ENCODE data around the gene MGA. TPM values are rescaled to one million over a fixed set of nuclear protein-coding genes. Genes with fewer than 3 reads are reported as not detected.
A peak's percentile ranks its signal among the peaks of the same experiment; 100 is the strongest.

Gene MGA
- total and polyA plus RNA-seq, 4 experiments from 2014 or later, result 6.6 to 74.9 (median 45.4) TPM

- H3K9me3 Mint-ChIP-seq, result peaks cover 0 to 2% (median 0%) of the 10 kb centered on the region in 8 donors
- intact Hi-C loops (cut with micrococcal nuclease), result no loop called here
- no peaks in the 10 kb centered on the region for H3K27me3 Mint-ChIP-seq
- peak overlapping the region in 3 of 7 donors; percentile 14 to 77 (median 53) for H3K27ac Mint-ChIP-seq
- Histone ChIP-seq H3K27ac (ENCODE audit: low read depth, low read length) (no peak overlapping the region), H3K9me3 (ENCODE audit: control insufficient read depth in 1 of 2, low read length in 2 of 2) (no peaks in the 10 kb centered on the region), H3K4me3 (ENCODE audit: low read length in 2 of 2) (no peak overlapping the region), H3K4me1 (ENCODE audit: insufficient read depth, low read length) (no peaks in the 10 kb centered on the region), H3K27me3 (ENCODE audit: insufficient read depth, low read length) (no peaks in the 10 kb centered on the region), H3K36me3 (ENCODE audit: insufficient read depth, low read length) (peaks cover 6% of the 10 kb centered on the region)
- no peak for DNase-seq
- ChIA-PET CTCF (ENCODE audit: partially characterized antibody) (interaction anchor here (1.5 kb wide), 1 partner anchor 25 kb away, joined by 6 read pairs; the partner anchor contains the start of gene MAPKBP1), POLR2A (ENCODE audit: partially characterized antibody) (no interaction called here)
- peaks cover 20 to 28% of the 10 kb centered on the region in 2 donors for H3K36me3 Mint-ChIP-seq
- H3K4me3 Mint-ChIP-seq, result no peak overlapping the region
- H3K4me1 Mint-ChIP-seq, result peaks cover 11 to 13% (median 12%) of the 10 kb centered on the region in 4 donors
These were observed 138.6 kb downstream of the MGA start for GRCh38 chr15:41798607-41799487.

GRCh38 chr15:41799488-41799805 is 139.2 kb downstream of the MGA start:
- no peaks in the 10 kb centered on the region for H3K4me1 ChIP-seq (ENCODE audit: insufficient read depth, low read length)
- Mint-ChIP-seq H3K4me3 (no peak overlapping the region), H3K4me1 (peaks cover 11 to 15% (median 12%) of the 10 kb centered on the region in 4 donors), H3K27me3 (no peaks in the 10 kb centered on the region), H3K27ac (no peak overlapping the region), H3K36me3 (peaks cover 20 to 31% of the 10 kb centered on the region in 2 donors), H3K9me3 (peaks cover 0 to 2% (median 0%) of the 10 kb centered on the region in 8 donors)
- DNase-seq, result no peak
- ChIA-PET CTCF (ENCODE audit: partially characterized antibody) (interaction anchor here (1.5 kb wide), 1 partner anchor 25 kb away, joined by 6 read pairs; the partner anchor contains the start of gene MAPKBP1), POLR2A (ENCODE audit: partially characterized antibody) (no interaction called here)
- intact Hi-C loops (cut with micrococcal nuclease), result no loop called here
- peaks cover 6% of the 10 kb centered on the region for H3K36me3 ChIP-seq (ENCODE audit: insufficient read depth, low read length)
- H3K27ac ChIP-seq (ENCODE audit: low read depth, low read length), result no peak overlapping the region
- H3K27me3 ChIP-seq (ENCODE audit: insufficient read depth, low read length), result no peaks in the 10 kb centered on the region
- no peaks in the 10 kb centered on the region for H3K9me3 ChIP-seq (ENCODE audit: control insufficient read depth in 1 of 2, low read length in 2 of 2)
- H3K4me3 ChIP-seq (ENCODE audit: low read length in 2 of 2), result no peak overlapping the region

- Histone ChIP-seq H3K36me3 (ENCODE audit: insufficient read depth, low read length) (peaks cover 6% of the 10 kb centered on the region), H3K4me1 (ENCODE audit: insufficient read depth, low read length) (no peaks in the 10 kb centered on the region), H3K9me3 (ENCODE audit: control insufficient read depth in 1 of 2, low read length in 2 of 2) (no peaks in the 10 kb centered on the region), H3K27ac (ENCODE audit: low read depth, low read length) (no peak overlapping the region), H3K4me3 (ENCODE audit: low read length in 2 of 2) (no peak overlapping the region), H3K27me3 (ENCODE audit: insufficient read depth, low read length) (no peaks in the 10 kb centered on the region)
- peaks cover 2 to 11% (median 6%) of the 10 kb centered on the region in 4 donors for H3K4me1 Mint-ChIP-seq
- no peak for DNase-seq
- H3K36me3 Mint-ChIP-seq, result peaks cover 20 to 36% of the 10 kb centered on the region in 2 donors
- intact Hi-C loops (cut with micrococcal nuclease), result no loop called here
- H3K4me3 Mint-ChIP-seq, result no peak overlapping the region
- H3K9me3 Mint-ChIP-seq, result peaks cover 0 to 4% (median 0%) of the 10 kb centered on the region in 8 donors
- H3K27ac Mint-ChIP-seq, result no peak overlapping the region
- no peaks in the 10 kb centered on the region for H3K27me3 Mint-ChIP-seq
- POLR2A ChIA-PET (ENCODE audit: partially characterized antibody), result no interaction called here
- CTCF ChIA-PET (ENCODE audit: partially characterized antibody), result interaction anchor here (2.9 kb wide), 1 partner anchor 28 kb away, joined by 13 read pairs; the partner anchor contains the start of gene MAPKBP1
These were observed 141.0 kb downstream of the MGA start for GRCh38 chr15:41801185-41801584.

- Mint-ChIP-seq H3K27ac (no peak overlapping the region), H3K36me3 (peaks cover 20 to 38% of the 10 kb centered on the region in 2 donors), H3K9me3 (peaks cover 0 to 4% (median 0%) of the 10 kb centered on the region in 8 donors), H3K27me3 (no peaks in the 10 kb centered on the region), H3K4me1 (peaks cover 0 to 8% (median 5%) of the 10 kb centered on the region in 4 donors), H3K4me3 (no peak overlapping the region)
- no peak overlapping the region for H3K4me3 ChIP-seq (ENCODE audit: low read length in 2 of 2)
- POLR2A ChIA-PET (ENCODE audit: partially characterized antibody), result no interaction called here
- no peak overlapping the region for H3K27ac ChIP-seq (ENCODE audit: low read depth, low read length)
- peaks cover 6% of the 10 kb centered on the region for H3K36me3 ChIP-seq (ENCODE audit: insufficient read depth, low read length)
- CTCF ChIA-PET (ENCODE audit: partially characterized antibody), result interaction anchor here (0.7 to 2.9 kb wide), 4 partner anchors 9 to 199 kb away, joined by 3 to 13 read pairs (median 5); partner anchors contain the start of gene MAPKBP1
- no peak for DNase-seq
- H3K27me3 ChIP-seq (ENCODE audit: insufficient read depth, low read length), result no peaks in the 10 kb centered on the region
- H3K4me1 ChIP-seq (ENCODE audit: insufficient read depth, low read length), result no peaks in the 10 kb centered on the region
- intact Hi-C loops (cut with micrococcal nuclease), result no loop called here
- H3K9me3 ChIP-seq (ENCODE audit: control insufficient read depth in 1 of 2, low read length in 2 of 2), result no peaks in the 10 kb centered on the region
These were observed 141.7 kb downstream of the MGA start for GRCh38 chr15:41801850-41802455.

- no peak overlapping the region for H3K4me3 Mint-ChIP-seq
- H3K4me1 Mint-ChIP-seq, result peaks cover 0 to 8% (median 2%) of the 10 kb centered on the region in 4 donors
- peaks cover 16 to 38% of the 10 kb centered on the region in 2 donors for H3K36me3 Mint-ChIP-seq
These were observed 144.2 kb downstream of the MGA start for GRCh38 chr15:41804361-41804760.

GRCh38 chr15:41804916-41805666 is 144.9 kb downstream of the MGA start:
- Histone ChIP-seq H3K36me3 (ENCODE audit: insufficient read depth, low read length) (peaks cover under 1% of the 10 kb centered on the region), H3K4me1 (ENCODE audit: insufficient read depth, low read length) (no peaks in the 10 kb centered on the region), H3K27me3 (ENCODE audit: insufficient read depth, low read length) (no peaks in the 10 kb centered on the region), H3K4me3 (ENCODE audit: low read length in 2 of 2) (no peak overlapping the region), H3K9me3 (ENCODE audit: control insufficient read depth in 1 of 2, low read length in 2 of 2) (no peaks in the 10 kb centered on the region), H3K27ac (ENCODE audit: low read depth, low read length) (no peak overlapping the region)
- H3K9me3 Mint-ChIP-seq, result peaks cover 0 to 2% (median 0%) of the 10 kb centered on the region in 8 donors
- no peak for DNase-seq
- POLR2A ChIA-PET (ENCODE audit: partially characterized antibody), result no interaction called here
- peaks cover 0 to 9% (median 2%) of the 10 kb centered on the region in 4 donors for H3K4me1 Mint-ChIP-seq
- intact Hi-C loops (cut with micrococcal nuclease), result no loop called here
- H3K36me3 Mint-ChIP-seq, result peaks cover 12 to 32% of the 10 kb centered on the region in 2 donors
- no peak overlapping the region for H3K4me3 Mint-ChIP-seq
- H3K27me3 Mint-ChIP-seq, result no peaks in the 10 kb centered on the region
- peak overlapping the region in 6 of 7 donors; percentile 2 to 87 (median 62) for H3K27ac Mint-ChIP-seq
- CTCF ChIA-PET (ENCODE audit: partially characterized antibody), result interaction anchor here (0.7 to 10.2 kb wide), 2 partner anchors 29 to 203 kb away, joined by 3 to 327 read pairs; partner anchors contain the start of gene MAPKBP1

More at GRCh38 chr15:41804361-41804760, 144.2 kb downstream of the MGA start:
- H3K27ac Mint-ChIP-seq, result peak overlapping the region in 2 of 7 donors; percentile 10 to 38
- no peak overlapping the region for H3K27ac ChIP-seq (ENCODE audit: low read depth, low read length)
- no peaks in the 10 kb centered on the region for H3K27me3 ChIP-seq (ENCODE audit: insufficient read depth, low read length)
- intact Hi-C loops (cut with micrococcal nuclease), result no loop called here
- peaks cover 6% of the 10 kb centered on the region for H3K36me3 ChIP-seq (ENCODE audit: insufficient read depth, low read length)
- ChIA-PET CTCF (ENCODE audit: partially characterized antibody) (interaction anchor here (0.7 to 10.2 kb wide), 2 partner anchors 29 to 202 kb away, joined by 3 to 327 read pairs; partner anchors contain the start of gene MAPKBP1), POLR2A (ENCODE audit: partially characterized antibody) (no interaction called here)
- H3K4me3 ChIP-seq (ENCODE audit: low read length in 2 of 2), result no peak overlapping the region
- H3K9me3 ChIP-seq (ENCODE audit: control insufficient read depth in 1 of 2, low read length in 2 of 2), result no peaks in the 10 kb centered on the region
- H3K4me1 ChIP-seq (ENCODE audit: insufficient read depth, low read length), result no peaks in the 10 kb centered on the region
- H3K9me3 Mint-ChIP-seq, result peaks cover 0 to 2% (median 0%) of the 10 kb centered on the region in 8 donors
- no peaks in the 10 kb centered on the region for H3K27me3 Mint-ChIP-seq
- DNase-seq, result no peak
